Stromal cell of bone marrow (primary cell): ENCODE results near the gene AOPEP.

ENCODE experiments used
- DNase-seq: peaks from one replicate; pipeline ENCODE4 v3.0.0-alpha.2; 2012; ENCODE audit warnings: low read depth

Gene AOPEP, protein sequence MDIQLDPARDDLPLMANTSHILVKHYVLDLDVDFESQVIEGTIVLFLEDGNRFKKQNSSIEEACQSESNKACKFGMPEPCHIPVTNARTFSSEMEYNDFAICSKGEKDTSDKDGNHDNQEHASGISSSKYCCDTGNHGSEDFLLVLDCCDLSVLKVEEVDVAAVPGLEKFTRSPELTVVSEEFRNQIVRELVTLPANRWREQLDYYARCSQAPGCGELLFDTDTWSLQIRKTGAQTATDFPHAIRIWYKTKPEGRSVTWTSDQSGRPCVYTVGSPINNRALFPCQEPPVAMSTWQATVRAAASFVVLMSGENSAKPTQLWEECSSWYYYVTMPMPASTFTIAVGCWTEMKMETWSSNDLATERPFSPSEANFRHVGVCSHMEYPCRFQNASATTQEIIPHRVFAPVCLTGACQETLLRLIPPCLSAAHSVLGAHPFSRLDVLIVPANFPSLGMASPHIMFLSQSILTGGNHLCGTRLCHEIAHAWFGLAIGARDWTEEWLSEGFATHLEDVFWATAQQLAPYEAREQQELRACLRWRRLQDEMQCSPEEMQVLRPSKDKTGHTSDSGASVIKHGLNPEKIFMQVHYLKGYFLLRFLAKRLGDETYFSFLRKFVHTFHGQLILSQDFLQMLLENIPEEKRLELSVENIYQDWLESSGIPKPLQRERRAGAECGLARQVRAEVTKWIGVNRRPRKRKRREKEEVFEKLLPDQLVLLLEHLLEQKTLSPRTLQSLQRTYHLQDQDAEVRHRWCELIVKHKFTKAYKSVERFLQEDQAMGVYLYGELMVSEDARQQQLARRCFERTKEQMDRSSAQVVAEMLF

DNA sequence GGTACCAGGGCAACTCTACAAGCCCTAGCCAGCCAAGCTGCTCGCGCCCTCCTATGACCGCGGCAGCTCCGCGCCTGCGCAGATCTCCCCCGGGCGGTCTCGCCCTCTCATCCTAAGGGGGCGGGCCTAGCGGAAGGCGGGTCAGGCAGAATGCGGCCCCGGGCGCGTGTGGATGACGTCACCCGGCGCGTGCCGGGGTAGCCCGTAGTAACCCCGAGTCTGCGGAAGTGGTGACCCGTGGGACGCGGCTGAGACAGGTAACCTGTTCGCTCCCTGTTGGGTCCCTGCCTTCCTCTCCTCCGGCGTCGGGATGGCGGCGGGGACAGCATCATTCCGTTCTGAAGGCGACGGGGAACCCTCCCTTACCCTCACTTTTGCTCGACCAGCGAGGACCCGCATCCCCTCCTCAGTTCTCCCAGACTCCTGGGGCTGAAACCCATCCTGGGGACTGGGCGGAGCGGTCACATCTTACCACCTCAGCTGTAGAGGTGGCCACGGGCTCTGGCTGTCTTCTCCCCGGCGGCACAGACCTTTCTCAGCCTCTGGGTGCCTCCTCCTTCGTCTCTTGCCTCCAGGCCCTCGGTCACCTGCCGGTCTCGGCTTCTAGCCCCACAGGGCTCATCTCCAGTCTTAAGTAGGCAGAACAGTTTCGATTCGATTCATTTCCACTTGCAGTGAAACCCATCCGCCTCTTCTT, at the start of gene AOPEP:
Gene AOPEP (plus strand): TSS at position 205 of the 697 bp plus-strand sequence. CDS start 33,085 bp downstream, outside the sequence.
- DNase-seq: peak; percentile 90

DNA sequence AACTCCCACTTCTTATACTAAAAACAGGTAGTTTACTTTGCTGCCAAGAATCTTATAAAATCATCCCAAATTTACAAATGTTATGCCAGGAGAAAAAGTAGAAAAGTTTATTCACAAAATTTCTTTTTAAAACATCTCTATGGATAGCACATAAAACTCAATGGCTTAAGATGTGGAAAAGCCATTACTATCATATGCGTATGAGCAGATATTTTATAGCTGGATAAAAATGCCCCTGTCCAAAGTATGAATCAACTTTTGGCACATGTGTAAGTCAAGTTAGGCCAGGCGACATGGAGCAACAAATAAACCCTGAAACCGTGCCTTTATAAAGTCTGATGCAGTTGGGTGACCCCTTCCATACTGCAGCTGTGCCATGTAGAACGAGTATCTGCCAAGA, 48.6 kb upstream of the AOPEP start:
- no peak for DNase-seq

DNA sequence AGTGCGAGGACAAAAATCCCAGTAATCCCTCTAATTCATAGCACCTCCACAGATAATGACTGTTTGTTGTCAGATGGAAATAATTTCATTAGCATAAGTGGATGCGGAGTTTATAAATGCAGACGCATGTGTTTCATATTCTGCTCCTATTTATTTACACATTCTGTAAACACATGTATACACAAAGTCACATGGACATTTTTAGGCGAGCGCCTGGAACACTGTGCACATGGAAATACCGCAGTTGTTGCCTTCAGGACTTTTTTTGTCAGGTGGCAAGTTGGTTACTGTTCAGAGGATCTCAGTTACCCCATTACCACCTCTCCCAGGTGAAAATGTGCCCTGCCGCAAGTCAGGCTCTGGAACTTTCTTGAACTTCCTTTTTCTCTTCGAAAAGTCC, 46.9 kb upstream of the AOPEP start:
- DNase-seq: no peak

DNA sequence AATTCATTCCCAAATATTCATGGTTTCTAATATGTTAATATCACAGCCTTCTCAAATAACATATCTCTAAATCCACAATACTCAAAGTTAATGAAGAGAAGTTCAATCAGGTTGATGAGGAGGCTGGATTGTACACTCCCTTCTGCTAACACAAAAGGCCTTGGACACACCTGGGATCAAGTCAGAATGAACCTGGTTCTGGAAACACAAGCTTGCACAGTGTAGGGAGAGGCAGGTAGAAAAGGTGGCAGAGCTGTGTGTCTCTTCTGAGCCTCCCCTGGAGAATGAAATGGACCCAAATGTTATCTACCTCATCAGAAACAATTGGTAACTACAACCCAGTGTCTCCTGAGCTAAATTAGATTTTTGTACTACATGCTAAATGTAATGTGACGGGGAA, 46.5 kb upstream of the AOPEP start:
- no peak for DNase-seq

DNA sequence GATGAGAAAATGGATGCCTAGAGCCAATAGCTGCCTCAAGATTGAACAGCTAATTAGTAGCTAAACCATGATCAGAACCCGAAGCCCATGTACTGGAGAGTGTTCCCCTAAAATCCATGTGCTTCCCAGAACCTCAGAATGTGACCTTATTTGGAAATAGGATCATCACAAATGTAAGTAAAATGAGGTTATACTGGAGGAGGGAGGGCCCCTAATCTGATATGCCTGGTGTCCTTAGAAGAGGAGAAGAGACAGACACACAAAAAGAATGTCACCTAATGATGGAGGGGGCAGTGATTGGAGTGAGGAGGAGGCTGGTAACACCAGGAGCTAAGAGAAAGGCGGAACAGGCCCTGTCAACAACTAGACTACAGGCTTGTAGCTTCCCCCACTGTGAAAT, 45.9 kb upstream of the AOPEP start:
- DNase-seq: no peak

DNA sequence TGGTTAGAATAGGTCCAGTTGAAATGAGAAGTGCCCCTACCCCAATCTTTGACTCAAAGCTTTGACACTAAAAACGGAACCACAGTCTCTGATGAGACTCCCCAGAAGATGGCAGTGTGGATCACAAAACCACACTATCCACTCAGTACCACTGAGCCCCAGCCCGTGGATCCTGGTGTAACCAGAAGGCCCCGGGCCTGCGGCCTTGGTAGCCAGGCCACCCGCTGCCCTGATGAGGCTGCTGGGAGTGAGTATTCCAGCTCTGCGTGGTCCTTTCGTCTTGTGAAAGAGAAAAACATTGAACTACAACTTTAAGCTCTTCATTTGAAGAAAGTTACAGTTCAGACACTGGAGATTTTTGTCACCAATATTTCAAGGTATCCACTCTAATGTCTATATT, 45.0 kb upstream of the AOPEP start:
- peak; percentile 76 for DNase-seq

DNA sequence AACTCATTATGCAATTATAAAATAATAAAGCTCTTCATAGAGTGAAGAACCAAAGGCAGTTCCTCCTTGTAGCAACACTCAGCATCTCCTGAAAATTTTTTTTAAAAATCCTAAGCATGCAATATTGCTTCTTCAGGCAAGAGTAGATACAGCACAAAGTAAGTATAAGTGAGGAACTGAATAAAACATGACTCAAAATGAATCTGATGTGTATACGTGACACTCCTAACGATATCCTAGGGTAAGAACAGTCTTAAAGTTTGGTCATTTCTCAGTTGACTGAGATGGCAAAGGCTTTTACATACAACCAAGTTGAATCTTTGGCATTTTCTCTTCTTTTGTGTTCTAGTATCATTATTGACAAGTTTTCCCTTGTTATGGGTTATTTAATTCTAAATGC, 41.1 kb upstream of the AOPEP start:
- DNase-seq: no peak

DNA sequence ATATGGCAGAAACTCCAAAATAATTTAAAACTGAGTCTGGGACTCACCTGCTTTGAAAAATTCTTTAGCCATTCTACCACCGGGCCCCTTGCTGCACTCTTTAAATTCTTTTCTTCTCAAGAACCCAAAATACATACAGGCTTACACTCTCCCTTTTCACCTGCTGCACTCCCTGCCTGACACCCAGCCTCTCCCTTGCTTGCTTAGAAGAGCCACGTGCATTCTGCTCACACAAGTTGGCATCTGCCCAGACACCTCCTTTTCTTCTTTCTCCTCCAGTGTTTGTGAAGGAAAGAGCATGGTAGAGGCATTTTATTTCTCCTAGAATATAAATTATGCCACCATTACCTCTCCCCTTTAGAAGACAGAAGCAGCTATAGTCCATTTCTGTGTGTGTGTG, 39.0 kb upstream of the AOPEP start:
- DNase-seq: no peak

DNA sequence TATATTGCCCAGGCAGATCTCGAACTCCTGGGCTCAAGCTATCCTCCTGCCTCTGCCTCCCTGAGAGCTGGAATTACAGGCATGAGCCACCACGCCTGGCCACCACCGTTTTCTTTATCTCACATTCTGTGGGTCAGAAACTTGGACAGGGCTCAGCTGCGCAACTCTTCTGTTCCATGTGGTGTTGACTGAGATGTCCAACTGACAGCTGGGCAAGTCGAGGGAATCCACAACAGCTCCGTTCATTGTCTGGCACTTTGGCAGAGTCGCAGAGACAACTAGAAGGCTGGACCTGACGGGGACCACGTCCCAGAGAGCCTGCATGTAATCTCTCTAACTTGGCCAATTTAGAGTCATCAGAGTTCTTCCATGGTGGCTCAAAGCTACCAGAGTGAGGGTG, 36.2 kb upstream of the AOPEP start:
- no peak for DNase-seq

DNA sequence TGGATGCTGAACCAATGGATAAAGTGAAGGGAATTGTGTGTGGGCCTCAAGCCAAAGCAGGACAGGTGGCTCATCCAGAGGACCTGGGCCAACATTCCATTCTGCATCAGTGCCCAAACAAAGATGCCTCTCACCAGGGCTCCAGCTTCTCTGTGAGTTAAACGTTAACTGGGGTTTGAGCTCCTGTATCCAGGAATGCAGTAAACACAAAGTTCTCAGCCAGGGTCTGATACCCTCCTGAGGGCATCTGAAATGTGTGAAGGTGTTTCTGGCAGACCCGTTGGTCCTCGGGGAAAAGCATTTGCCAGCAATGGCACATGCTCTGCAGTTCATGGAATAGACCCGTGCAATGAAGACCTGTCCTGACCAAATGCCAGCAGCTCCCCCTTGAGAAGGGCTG, 33.9 kb upstream of the AOPEP start:
- no peak for DNase-seq

DNA sequence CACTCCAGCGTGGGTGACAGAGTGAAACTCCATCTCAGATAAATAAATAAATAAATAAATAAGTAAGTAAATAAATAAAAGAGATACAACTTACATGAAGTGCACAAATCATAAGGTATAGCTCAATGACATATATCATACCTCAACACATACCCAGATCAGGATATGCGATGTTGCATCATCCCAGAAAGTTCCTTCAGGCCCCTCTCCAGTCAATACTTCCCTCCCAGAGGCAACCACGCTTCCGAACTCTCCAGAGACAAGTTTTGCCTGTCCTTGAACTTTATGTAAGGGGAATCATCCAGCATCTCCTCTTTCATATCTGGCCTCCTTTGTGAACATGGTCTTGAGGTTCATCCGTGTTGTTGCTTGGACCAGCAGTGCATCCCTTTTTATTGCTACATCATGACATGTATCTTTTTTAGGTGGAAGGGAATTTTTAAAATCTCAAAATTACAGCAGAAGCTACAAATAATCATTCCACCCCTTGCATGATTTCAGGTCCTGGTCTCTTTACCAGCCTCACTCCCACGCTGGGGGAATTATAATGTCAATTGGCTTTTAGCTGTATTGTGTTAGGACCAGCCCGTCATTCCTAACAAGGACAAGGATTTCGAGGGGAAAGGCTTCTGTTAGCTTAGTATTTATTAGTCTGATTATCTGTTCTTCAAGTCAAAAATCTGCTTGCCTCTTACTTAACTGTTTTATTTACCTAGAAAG, 32.9 kb upstream of the AOPEP start:
- no peak for DNase-seq

DNA sequence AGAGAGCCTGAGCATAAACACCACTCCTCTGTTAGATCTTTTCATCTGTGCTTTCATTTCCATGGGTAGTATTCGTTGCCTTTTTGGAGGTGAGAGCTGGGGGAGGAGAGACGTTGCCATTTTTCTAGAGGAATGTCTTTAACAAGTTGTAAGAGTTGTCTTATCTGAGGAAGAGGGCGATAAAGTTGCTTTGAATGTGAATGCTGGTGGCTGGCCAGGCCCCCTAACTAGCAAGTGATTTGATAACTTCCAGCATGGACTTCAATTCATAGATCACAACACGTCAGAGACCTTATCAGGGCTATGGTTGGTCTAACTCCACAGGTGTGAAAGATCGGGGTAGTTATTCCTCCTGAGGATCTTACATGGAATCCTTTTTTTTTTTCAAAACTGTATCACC, 30.0 kb upstream of the AOPEP start:
- DNase-seq: no peak

DNA sequence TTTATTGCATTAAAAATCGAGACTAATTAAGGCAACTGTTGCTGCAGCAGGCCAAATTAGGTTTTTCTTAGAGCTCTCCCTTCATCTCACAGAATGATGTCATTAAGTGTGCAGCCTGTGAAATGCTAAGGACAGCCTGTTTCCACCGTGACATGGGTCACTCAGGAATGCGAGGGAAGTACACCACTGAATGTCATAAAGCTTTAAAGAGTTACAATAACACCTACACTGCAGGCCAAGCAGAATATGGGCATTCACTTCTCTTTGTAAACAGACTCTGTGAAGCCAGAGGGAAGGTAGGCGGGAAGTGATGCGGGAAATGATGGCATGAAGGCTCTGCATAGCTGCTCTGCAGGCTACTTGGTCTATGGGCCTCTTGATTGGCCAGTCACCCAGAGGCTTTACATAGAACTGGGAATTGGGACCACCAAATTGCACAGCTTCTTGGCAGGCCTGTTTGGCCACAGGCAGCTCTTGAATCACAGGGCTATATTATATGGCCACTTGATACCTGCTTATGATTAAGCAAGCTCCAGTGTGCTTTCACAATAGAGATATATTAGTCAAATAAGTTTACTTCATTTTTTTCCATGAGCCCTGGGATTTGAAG, 28.4 kb upstream of the AOPEP start:
- peak; percentile 57 for DNase-seq

DNA sequence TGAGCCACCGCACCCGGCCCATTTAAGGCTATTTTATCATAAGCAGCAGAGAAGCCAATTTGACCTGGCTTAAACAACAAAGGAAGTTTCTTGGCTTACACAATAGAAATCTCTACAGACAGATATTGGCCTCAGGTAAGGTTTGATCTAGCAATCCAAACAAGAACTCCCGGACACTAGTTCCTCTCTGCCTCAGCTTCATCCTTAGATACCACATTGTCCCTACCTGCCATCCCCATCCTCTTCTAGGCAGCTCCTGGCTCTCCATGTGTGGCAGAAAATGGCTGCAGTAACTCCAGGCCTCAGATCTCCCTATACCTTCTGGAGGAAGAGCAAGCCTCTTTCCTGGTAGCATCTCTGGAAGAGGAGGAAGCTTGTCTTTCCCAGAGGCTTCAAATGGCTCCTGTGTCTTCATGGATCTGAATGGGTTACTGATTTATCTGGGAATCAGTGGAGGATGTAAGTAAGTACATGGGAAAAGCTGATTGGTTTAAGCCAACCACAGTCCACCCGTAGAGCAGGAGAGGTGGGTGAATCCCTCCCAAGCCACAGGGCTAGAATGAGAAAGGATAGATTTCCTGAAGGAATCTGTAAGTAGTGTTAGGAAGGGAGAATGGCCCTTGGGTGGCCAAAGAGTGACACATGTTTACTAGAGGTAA, 26.7 kb upstream of the AOPEP start:
- no peak for DNase-seq

DNA sequence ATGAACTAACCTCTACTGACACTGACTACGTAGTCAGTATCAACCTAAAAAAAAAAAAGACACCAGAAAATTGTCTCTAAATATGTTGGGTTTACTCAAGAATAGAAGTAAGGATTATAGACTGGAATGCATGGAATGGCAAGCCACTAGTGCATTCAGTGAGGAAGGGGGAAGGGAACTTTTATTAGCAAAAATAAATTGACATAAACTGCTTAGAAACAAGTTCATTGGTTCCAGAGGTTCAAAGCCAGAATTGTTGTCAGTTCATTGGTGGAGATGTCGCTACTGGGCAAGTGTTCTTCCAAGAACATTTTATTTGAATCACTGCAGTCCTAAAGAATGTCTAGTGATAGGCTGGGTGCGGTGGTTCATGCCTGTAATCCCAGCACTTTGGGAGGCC, 26.1 kb upstream of the AOPEP start:
- DNase-seq: no peak

DNA sequence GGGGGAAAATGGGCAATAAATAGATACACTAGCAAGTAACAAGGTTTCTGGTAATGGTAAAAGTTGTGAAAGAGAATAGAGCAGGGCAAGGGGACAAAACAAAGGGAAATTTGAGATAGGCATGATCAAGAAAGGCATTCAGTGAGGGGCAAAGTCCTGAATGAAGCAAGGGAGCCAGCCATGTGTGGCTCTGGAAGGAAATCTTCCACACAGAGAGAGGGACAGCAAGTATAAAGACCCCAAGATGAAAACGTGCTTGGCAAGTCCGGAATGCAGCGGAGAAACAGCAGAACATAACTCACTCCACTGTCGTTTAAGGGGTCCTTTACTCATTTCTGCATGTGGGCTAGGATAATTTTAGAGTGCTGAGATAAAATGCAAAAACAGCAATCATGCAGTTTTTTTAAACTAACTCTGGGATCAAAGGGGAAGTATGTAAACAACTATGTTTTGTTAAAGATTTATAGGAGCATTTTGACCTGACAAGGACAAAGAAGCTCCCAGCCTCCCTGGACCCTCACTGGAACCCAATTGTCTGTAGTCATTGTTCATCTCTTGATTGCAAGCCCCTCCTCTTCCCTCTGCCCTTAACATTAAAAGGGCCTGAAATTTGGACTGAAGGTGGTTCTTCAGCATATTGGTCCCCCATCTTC, 22.9 kb upstream of the AOPEP start:
- DNase-seq: no peak

DNA sequence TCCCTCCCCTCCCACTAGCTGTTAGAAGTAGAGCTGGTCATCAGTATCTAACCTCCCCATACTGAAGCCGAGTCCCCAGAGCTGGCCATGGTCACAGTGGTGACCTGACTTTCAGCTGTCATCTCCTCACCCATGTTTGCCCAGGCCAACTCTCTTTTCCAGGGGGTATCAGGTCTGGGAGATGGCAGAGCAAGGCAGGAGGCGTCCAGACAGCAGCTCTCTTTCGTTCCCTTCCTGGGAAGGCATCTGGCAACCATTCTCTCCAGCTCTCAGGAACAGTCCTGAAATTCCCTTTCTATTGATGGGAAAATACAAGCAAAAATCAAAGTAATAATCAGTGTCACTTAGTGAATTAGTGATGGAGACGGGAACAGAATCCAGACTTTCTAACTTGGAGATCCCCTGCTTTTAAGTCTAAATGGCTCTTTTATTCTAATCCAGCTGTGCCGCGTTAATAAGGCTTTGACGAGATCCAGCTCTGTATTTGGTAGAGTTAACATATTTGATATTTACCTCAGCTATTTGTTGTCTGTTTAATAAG, 21.3 kb upstream of the AOPEP start:
- no peak for DNase-seq

DNA sequence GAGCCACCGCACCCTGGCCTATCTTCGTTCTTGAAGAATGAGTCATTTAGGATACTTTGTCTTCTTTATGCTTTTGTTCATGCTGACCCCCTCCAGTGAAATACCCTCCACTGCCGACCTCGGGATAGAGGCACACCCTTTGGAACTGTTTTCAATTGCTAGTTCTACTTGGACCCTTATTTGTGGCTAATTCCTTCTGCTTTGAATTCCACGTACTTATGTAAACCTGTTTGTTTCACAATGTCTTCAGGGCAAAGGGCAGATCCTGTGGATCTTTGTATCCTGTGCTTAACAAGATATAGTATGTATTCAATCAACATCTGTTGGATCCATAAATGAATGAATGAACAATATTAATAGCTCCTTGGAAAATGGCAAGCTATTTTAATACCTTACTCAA, 19.6 kb upstream of the AOPEP start:
- no peak for DNase-seq

DNA sequence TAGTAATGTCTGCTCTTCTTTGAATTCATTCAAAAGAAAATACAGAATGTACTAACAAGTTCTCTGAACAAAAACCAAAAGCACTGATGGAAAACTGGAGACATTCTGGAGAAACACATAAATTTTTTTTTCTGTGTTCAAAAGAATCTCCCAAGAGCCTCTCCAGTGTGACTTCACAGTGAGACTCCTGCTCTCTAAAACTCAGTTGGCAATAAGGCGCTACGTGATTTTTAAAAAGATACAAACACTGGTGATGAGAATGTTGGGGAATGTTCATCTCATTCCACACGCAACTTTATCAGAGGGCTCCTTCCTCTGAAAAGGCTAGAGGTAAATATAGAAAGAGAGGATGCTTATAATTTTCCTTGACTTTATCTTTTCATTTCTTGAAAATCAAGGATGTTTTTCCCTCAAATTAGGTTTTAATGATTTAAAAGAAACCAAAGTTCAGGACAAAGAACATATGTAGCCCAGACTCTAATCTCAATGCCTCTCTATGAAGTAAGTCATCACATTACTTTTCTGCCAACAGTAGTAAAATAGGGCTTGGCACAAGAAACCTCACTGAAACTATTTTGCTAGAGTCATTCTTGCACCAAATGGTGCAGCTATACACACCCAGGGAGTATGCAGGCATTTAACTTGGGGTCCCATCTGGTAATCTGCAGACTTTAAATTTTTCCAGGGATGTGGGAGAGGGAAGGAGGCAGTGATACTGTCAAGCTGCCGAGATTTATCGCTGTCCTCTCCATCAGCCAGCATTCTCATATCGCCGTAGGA, 12.9 kb upstream of the AOPEP start:
- DNase-seq: no peak

DNA sequence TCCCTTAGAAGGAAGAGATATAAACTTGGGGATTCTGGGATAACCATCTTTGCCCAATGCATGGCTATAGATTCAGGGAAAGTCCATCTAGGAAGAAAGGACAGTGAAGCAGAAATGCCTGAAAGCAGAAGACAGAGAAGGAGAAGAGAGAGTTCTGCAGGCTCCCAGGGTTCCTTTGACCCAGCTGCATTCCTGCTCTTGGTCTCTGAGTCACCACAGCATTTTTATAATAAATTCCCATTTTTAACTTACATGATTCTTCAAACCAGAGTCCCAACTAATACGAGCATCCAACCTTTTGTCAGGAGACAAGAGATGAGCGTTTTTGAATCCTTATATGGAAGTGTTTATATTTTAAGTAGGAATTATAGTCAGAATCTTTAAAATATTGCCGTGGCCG, 12.0 kb upstream of the AOPEP start:
- no peak for DNase-seq
